Measurements from ENCODE around the gene OR5A2.
"Not testable (repeated sequence)": the region's sequence is repeated elsewhere in the genome, so short reads cannot be mapped to it uniquely, and the experiment has no call there.

The OR5A2 gene

GRCh38 chr11:59380263-59381059 is 45.8 kb downstream of the OR5A2 start:
- DNase-seq, result no peak

GRCh38 chr11:59372324-59372723 is 53.9 kb downstream of the OR5A2 start:
- not testable (repeated sequence) for DNase-seq

GRCh38 chr11:59368238-59369022 is 57.8 kb downstream of the OR5A2 start:
- no peak for DNase-seq
